ENCODE data around the gene FXN.

DNA sequence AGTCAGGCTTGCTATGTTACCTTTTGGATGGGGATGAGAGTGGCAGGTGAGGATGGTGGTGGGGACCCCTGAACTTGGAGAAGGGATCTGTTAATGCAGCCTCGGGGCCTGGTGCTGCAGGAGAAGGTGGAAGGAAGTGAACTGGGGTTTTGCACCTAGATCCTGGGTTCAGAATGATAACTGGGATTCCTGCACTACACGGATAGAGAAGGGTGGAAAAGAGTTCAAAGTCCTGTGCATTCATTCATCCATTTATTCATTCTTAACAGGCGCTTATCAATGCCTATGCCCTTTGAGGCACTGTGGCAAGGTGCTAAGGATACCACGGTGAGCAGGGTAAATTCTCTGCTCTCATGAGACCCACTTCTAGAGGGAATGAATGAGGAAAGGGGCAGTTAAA is 96.8 kb downstream of the FXN start:
- TF ChIP-seq POLR2A (IDR thresholded peaks at IDR 0.05; ENCODE audit: low read length) (no peak), GATA1 (IDR thresholded peaks at IDR 0.05; ENCODE audit: low read depth, low read length) (no peak)
